HepG2 (cell line): Measurements from ENCODE around the gene RRBP1. TPM values are rescaled to one million over a fixed set of nuclear protein-coding genes. Genes with fewer than 3 reads are reported as not detected.
A peak's percentile ranks its signal among the peaks of the same experiment; 100 is the strongest.

Experiments used
- FLYWCH1 ChIP-seq: sonication (generic); formaldehyde crosslinking; IDR thresholded peaks from 2 replicates; pipeline ENCODE4 v1.8.1; 2023; ENCODE audit warnings: mild to moderate bottlenecking, missing genetic modification reagents
- GABPA ChIP-seq, 2 experiments: IDR thresholded peaks; 2 replicates each; pipeline ENCODE4 v1.6.1; 2011 to 2016; ENCODE audit warnings: low read depth in 2 of 2, low read length in 1 of 2, missing biosample characterization in 1 of 2, missing genetic modification characterization in 1 of 2
- MTA3 ChIP-seq: sonication (generic); formaldehyde crosslinking; IDR thresholded peaks from 2 replicates; pipeline ENCODE4 v1.4.0; 2020; ENCODE audit warnings: missing genetic modification reagents
- NONO ChIP-seq, 2 experiments: fragments of 450-650 bp in 1 of 2; sonication (generic) in 1 of 2; formaldehyde crosslinking in 1 of 2; IDR thresholded peaks in 1 of 2; conservative IDR thresholded peaks in 1 of 2; 2 replicates each; pipeline versions ENCODE4 v1.6.1 to v1.8.0; 2017 to 2022; ENCODE audit warnings: mild to moderate bottlenecking in 1 of 2, missing genetic modification reagents in 1 of 2, moderate library complexity in 1 of 2
- POLR2A ChIP-seq, 2 experiments: IDR thresholded peaks; 2 replicates each; pipeline ENCODE4 v1.6.1; 2011; ENCODE audit warnings: low read depth in 2 of 2, low read length in 2 of 2, mild to moderate bottlenecking in 1 of 2, moderate library complexity in 1 of 2; ENCODE audit not compliant: insufficient read depth in 1 of 2
- SSRP1 ChIP-seq: IDR thresholded peaks from 2 replicates; pipeline ENCODE4 v1.6.1; 2016; ENCODE audit warnings: control low read depth
- SUZ12 ChIP-seq: fragments of 150-350 bp; IDR thresholded peaks from 2 replicates; pipeline ENCODE4 v1.6.1; 2014; ENCODE audit warnings: low read depth, low read length
- TOPORS ChIP-seq: sonication (generic); formaldehyde crosslinking; IDR thresholded peaks from 2 replicates; pipeline ENCODE4 v1.8.0; 2023; ENCODE audit warnings: mild to moderate bottlenecking, missing genetic modification reagents
- U2AF2 ChIP-seq: fragments of 200-400 bp; formaldehyde crosslinking; IDR thresholded peaks from 2 replicates; pipeline ENCODE4 v1.6.1; 2017; ENCODE audit warnings: low read depth, mild to moderate bottlenecking, low read length
- ZBTB39 ChIP-seq: sonication (generic); formaldehyde crosslinking; IDR thresholded peaks from 2 replicates; pipeline ENCODE4 v1.5.0; 2020; ENCODE audit warnings: missing genetic modification reagents
- ZBTB7A ChIP-seq: sonication (generic); formaldehyde crosslinking; IDR thresholded peaks from 2 replicates; pipeline ENCODE4 v1.8.0; 2022; ENCODE audit warnings: mild to moderate bottlenecking, missing genetic modification reagents
- ZNF121 ChIP-seq: sonication (generic); formaldehyde crosslinking; IDR thresholded peaks from 2 replicates; pipeline ENCODE4 v1.5.0; 2020; ENCODE audit warnings: mild to moderate bottlenecking, missing genetic modification reagents
- ZNF737 ChIP-seq: sonication (generic); formaldehyde crosslinking; IDR thresholded peaks from 2 replicates; pipeline ENCODE4 v1.5.0; 2020; ENCODE audit warnings: missing genetic modification reagents, mild to moderate bottlenecking, borderline replicate concordance
- ZSCAN30 ChIP-seq: sonication (generic); formaldehyde crosslinking; IDR thresholded peaks from 2 replicates; pipeline ENCODE4 v1.5.0; 2020; ENCODE audit warnings: mild to moderate bottlenecking, missing genetic modification reagents
- polyA plus RNA-seq, 8 experiments: library from polyadenylated mRNA; depleted of rRNA in 3 of 8; stranded (reverse) in 7 of 8; unstranded in 1 of 8; fragments of >200 nt; fragmentation: Illumina TruSeq in 4 of 8; extraction: Trizol in 4 of 8; gene quantifications; 2 replicates each; pipeline versions ENCODE4 v1.2.1 to v1.2.3, GENCODE V29; 2011 to 2016; ENCODE audit warnings: low read depth in 4 of 8, missing spikeins in 1 of 8, mixed read lengths in 1 of 8; ENCODE audit not compliant: insufficient read depth in 1 of 8
- total RNA-seq, 5 experiments: library from RNA; depleted of rRNA; stranded (reverse); fragments of >200 nt; fragmentation: Illumina TruSeq; extraction: Trizol; gene quantifications; 2 replicates each; pipeline ENCODE4 v1.2.3, GENCODE V29; 2016; ENCODE audit warnings: low read depth in 1 of 5
- TF ChIP-seq, protein P1 (sequence below), 2 experiments: sonication (generic) in 1 of 2; formaldehyde crosslinking in 1 of 2; IDR thresholded peaks; 2 replicates each; pipeline versions ENCODE4 v1.4.0 to v1.6.1; 2018 to 2020; ENCODE audit warnings: missing genetic modification reagents in 2 of 2, borderline replicate concordance in 1 of 2, low read depth in 1 of 2, mild to moderate bottlenecking in 1 of 2, missing biosample characterization in 1 of 2
- TF ChIP-seq, protein P2 (sequence below): sonication (generic); formaldehyde crosslinking; IDR thresholded peaks from 2 replicates; pipeline ENCODE4 v1.8.1; 2023; ENCODE audit warnings: mild to moderate bottlenecking, missing genetic modification reagents, borderline replicate concordance

Gene RRBP1
- total and polyA plus RNA-seq, 2 of the 13 experiments (the other 11 are each of a cell fraction or from before 2014, with no cell fraction given): 150 to 222 TPM

- TF ChIP-seq, protein P1, sequence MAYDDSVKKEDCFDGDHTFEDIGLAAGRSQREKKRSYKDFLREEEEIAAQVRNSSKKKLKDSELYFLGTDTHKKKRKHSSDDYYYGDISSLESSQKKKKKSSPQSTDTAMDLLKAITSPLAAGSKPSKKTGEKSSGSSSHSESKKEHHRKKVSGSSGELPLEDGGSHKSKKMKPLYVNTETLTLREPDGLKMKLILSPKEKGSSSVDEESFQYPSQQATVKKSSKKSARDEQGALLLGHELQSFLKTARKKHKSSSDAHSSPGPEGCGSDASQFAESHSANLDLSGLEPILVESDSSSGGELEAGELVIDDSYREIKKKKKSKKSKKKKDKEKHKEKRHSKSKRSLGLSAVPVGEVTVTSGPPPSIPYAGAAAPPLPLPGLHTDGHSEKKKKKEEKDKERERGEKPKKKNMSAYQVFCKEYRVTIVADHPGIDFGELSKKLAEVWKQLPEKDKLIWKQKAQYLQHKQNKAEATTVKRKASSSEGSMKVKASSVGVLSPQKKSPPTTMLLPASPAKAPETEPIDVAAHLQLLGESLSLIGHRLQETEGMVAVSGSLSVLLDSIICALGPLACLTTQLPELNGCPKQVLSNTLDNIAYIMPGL (CRISPR knock-in tag; IDR thresholded peaks at IDR 0.05; ENCODE audit: borderline replicate concordance in 1 of 2, low read depth in 1 of 2): no peak
- TF ChIP-seq U2AF2: no peak
- no peak for TF ChIP-seq SUZ12
- TF ChIP-seq MTA3 (CRISPR knock-in tag): no peak
- no peak for TF ChIP-seq ZNF737
- no peak for TF ChIP-seq ZNF121 (CRISPR knock-in tag)
- no peak for TF ChIP-seq ZBTB39
- TF ChIP-seq POLR2A (IDR thresholded peaks at IDR 0.05; ENCODE audit: insufficient read depth in 1 of 2, low read depth in 2 of 2, low read length in 2 of 2): 0 out of 4 replicates have a peak, but pooled peaks of 1 of the 2 experiments have one; percentile 13
- TF ChIP-seq GABPA (IDR thresholded peaks at IDR 0.05; ENCODE audit: low read depth, low read length): 0 out of 2 replicates have a peak, but pooled peaks have one; percentile 6
- TF ChIP-seq GABPA (CRISPR knock-in tag; IDR thresholded peaks at IDR 0.05; ENCODE audit: low read depth): no peak
- TF ChIP-seq NONO (IDR thresholded peaks at IDR 0.05): no peak
- 0 out of 2 replicates have a peak, but pooled peaks have one; percentile 11 for TF ChIP-seq NONO (CRISPR knock-in tag; conservative IDR thresholded peaks at IDR 0.05)
- TF ChIP-seq, protein P2, sequence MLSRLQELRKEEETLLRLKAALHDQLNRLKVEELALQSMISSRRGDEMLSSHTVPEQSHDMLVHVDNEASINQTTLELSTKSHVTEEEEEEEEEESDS (CRISPR knock-in tag): no peak
- no peak for TF ChIP-seq ZSCAN30 (CRISPR knock-in tag)
- TF ChIP-seq SSRP1 (CRISPR knock-in tag): 0 out of 2 replicates have a peak, but pooled peaks have one; percentile 18
- no peak for TF ChIP-seq TOPORS
- TF ChIP-seq ZBTB7A (CRISPR knock-in tag): no peak
- TF ChIP-seq FLYWCH1 (CRISPR knock-in tag): no peak
- TF ChIP-seq, all 625 proteins: peak for 7
Measured at GRCh38 chr20:17640875-17641378, 41.1 kb downstream of the RRBP1 start (continued).
